Measurements from ENCODE around the gene LOXHD1.

The LOXHD1 gene

GRCh38 chr18:46628206-46628605, 28.8 kb downstream of the LOXHD1 start:
- Histone ChIP-seq H3K36me3 (ENCODE audit: insufficient read depth, low read length) (no peaks in the 10 kb centered on the region), H3K9me3 (ENCODE audit: control insufficient read depth, insufficient read depth, low read length) (no peaks in the 10 kb centered on the region), H3K9ac (ENCODE audit: low read depth, low read length) (no peak overlapping the region), H3K4me1 (ENCODE audit: insufficient read depth, low read length) (no peaks in the 10 kb centered on the region)

GRCh38 chr18:46627136-46627535, 29.9 kb downstream of the LOXHD1 start:
- Histone ChIP-seq H3K36me3 (ENCODE audit: insufficient read depth, low read length) (no peaks in the 10 kb centered on the region), H3K9me3 (ENCODE audit: control insufficient read depth, insufficient read depth, low read length) (no peaks in the 10 kb centered on the region), H3K9ac (ENCODE audit: low read depth, low read length) (no peak overlapping the region), H3K4me1 (ENCODE audit: insufficient read depth, low read length) (no peaks in the 10 kb centered on the region)

GRCh38 chr18:46625069-46625468, 32.0 kb downstream of the LOXHD1 start:
- H3K4me1 ChIP-seq (ENCODE audit: insufficient read depth, low read length), result no peaks in the 10 kb centered on the region
- H3K36me3 ChIP-seq (ENCODE audit: insufficient read depth, low read length), result no peaks in the 10 kb centered on the region
- no peaks in the 10 kb centered on the region for H3K9me3 ChIP-seq (ENCODE audit: control insufficient read depth, insufficient read depth, low read length)
- H3K9ac ChIP-seq (ENCODE audit: low read depth, low read length), result no peak overlapping the region

- no peaks in the 10 kb centered on the region for H3K9me3 ChIP-seq (ENCODE audit: control insufficient read depth, insufficient read depth, low read length)
- H3K36me3 ChIP-seq (ENCODE audit: insufficient read depth, low read length), result no peaks in the 10 kb centered on the region
- no peak overlapping the region for H3K9ac ChIP-seq (ENCODE audit: low read depth, low read length)
- H3K4me1 ChIP-seq (ENCODE audit: insufficient read depth, low read length), result no peaks in the 10 kb centered on the region
These were observed 32.9 kb downstream of the LOXHD1 start for GRCh38 chr18:46624127-46624526.

GRCh38 chr18:46623541-46623940, 33.5 kb downstream of the LOXHD1 start:
- H3K9ac ChIP-seq (ENCODE audit: low read depth, low read length), result no peak overlapping the region
- H3K9me3 ChIP-seq (ENCODE audit: control insufficient read depth, insufficient read depth, low read length), result no peaks in the 10 kb centered on the region
- H3K4me1 ChIP-seq (ENCODE audit: insufficient read depth, low read length), result no peaks in the 10 kb centered on the region
- no peaks in the 10 kb centered on the region for H3K36me3 ChIP-seq (ENCODE audit: insufficient read depth, low read length)

- Histone ChIP-seq H3K36me3 (ENCODE audit: insufficient read depth, low read length) (no peaks in the 10 kb centered on the region), H3K9me3 (ENCODE audit: control insufficient read depth, insufficient read depth, low read length) (no peaks in the 10 kb centered on the region), H3K4me1 (ENCODE audit: insufficient read depth, low read length) (no peaks in the 10 kb centered on the region), H3K9ac (ENCODE audit: low read depth, low read length) (no peak overlapping the region)
These were observed 34.0 kb downstream of the LOXHD1 start for GRCh38 chr18:46622999-46623398.

- Histone ChIP-seq H3K4me1 (ENCODE audit: insufficient read depth, low read length) (no peaks in the 10 kb centered on the region), H3K9ac (ENCODE audit: low read depth, low read length) (no peak overlapping the region), H3K9me3 (ENCODE audit: control insufficient read depth, insufficient read depth, low read length) (no peaks in the 10 kb centered on the region), H3K36me3 (ENCODE audit: insufficient read depth, low read length) (no peaks in the 10 kb centered on the region)
These were observed 34.6 kb downstream of the LOXHD1 start for GRCh38 chr18:46622451-46622850.

GRCh38 chr18:46621871-46622270, 35.1 kb downstream of the LOXHD1 start:
- Histone ChIP-seq H3K9me3 (ENCODE audit: control insufficient read depth, insufficient read depth, low read length) (no peaks in the 10 kb centered on the region), H3K4me1 (ENCODE audit: insufficient read depth, low read length) (no peaks in the 10 kb centered on the region), H3K36me3 (ENCODE audit: insufficient read depth, low read length) (no peaks in the 10 kb centered on the region), H3K9ac (ENCODE audit: low read depth, low read length) (no peak overlapping the region)

- Histone ChIP-seq H3K4me1 (ENCODE audit: insufficient read depth, low read length) (no peaks in the 10 kb centered on the region), H3K9me3 (ENCODE audit: control insufficient read depth, insufficient read depth, low read length) (no peaks in the 10 kb centered on the region), H3K9ac (ENCODE audit: low read depth, low read length) (no peak overlapping the region), H3K36me3 (ENCODE audit: insufficient read depth, low read length) (no peaks in the 10 kb centered on the region)
These were observed 35.8 kb downstream of the LOXHD1 start for GRCh38 chr18:46621111-46621766.

- no peaks in the 10 kb centered on the region for H3K4me1 ChIP-seq (ENCODE audit: insufficient read depth, low read length)
- H3K36me3 ChIP-seq (ENCODE audit: insufficient read depth, low read length), result no peaks in the 10 kb centered on the region
- no peaks in the 10 kb centered on the region for H3K9me3 ChIP-seq (ENCODE audit: control insufficient read depth, insufficient read depth, low read length)
- no peak overlapping the region for H3K9ac ChIP-seq (ENCODE audit: low read depth, low read length)
These were observed 37.5 kb downstream of the LOXHD1 start for GRCh38 chr18:46619559-46619958.

- Histone ChIP-seq H3K4me1 (ENCODE audit: insufficient read depth, low read length) (no peaks in the 10 kb centered on the region), H3K9me3 (ENCODE audit: control insufficient read depth, insufficient read depth, low read length) (no peaks in the 10 kb centered on the region), H3K36me3 (ENCODE audit: insufficient read depth, low read length) (no peaks in the 10 kb centered on the region), H3K9ac (ENCODE audit: low read depth, low read length) (no peak overlapping the region)
These were observed 41.3 kb downstream of the LOXHD1 start for GRCh38 chr18:46615720-46616119.

GRCh38 chr18:46609048-46609447, 48.0 kb downstream of the LOXHD1 start:
- no peaks in the 10 kb centered on the region for H3K36me3 ChIP-seq (ENCODE audit: insufficient read depth, low read length)
- no peaks in the 10 kb centered on the region for H3K9me3 ChIP-seq (ENCODE audit: control insufficient read depth, insufficient read depth, low read length)
- no peaks in the 10 kb centered on the region for H3K4me1 ChIP-seq (ENCODE audit: insufficient read depth, low read length)
- no peak overlapping the region for H3K9ac ChIP-seq (ENCODE audit: low read depth, low read length)

- no peak overlapping the region for H3K9ac ChIP-seq (ENCODE audit: low read depth, low read length)
- no peaks in the 10 kb centered on the region for H3K9me3 ChIP-seq (ENCODE audit: control insufficient read depth, insufficient read depth, low read length)
- no peaks in the 10 kb centered on the region for H3K36me3 ChIP-seq (ENCODE audit: insufficient read depth, low read length)
These were observed 49.1 kb downstream of the LOXHD1 start for GRCh38 chr18:46607926-46608325.

GRCh38 chr18:46601141-46601805, 55.7 kb downstream of the LOXHD1 start:
- Histone ChIP-seq H3K4me1 (ENCODE audit: insufficient read depth, low read length) (no peaks in the 10 kb centered on the region), H3K9me3 (ENCODE audit: control insufficient read depth, insufficient read depth, low read length) (no peaks in the 10 kb centered on the region), H3K9ac (ENCODE audit: low read depth, low read length) (no peak overlapping the region), H3K36me3 (ENCODE audit: insufficient read depth, low read length) (no peaks in the 10 kb centered on the region)

More at GRCh38 chr18:46607926-46608325, 49.1 kb downstream of the LOXHD1 start:
- no peaks in the 10 kb centered on the region for H3K4me1 ChIP-seq (ENCODE audit: insufficient read depth, low read length)

GRCh38 chr18:46596119-46596518, 60.9 kb downstream of the LOXHD1 start:
- no peaks in the 10 kb centered on the region for H3K9me3 ChIP-seq (ENCODE audit: control insufficient read depth, insufficient read depth, low read length)
- H3K36me3 ChIP-seq (ENCODE audit: insufficient read depth, low read length), result no peaks in the 10 kb centered on the region
- no peak overlapping the region for H3K9ac ChIP-seq (ENCODE audit: low read depth, low read length)
- H3K4me1 ChIP-seq (ENCODE audit: insufficient read depth, low read length), result no peaks in the 10 kb centered on the region
